ENCODE measurements around the gene PGAM1. TPM values are rescaled to one million over a fixed set of nuclear protein-coding genes. Genes with fewer than 3 reads are reported as not detected.

PGAM1 gene
- total and polyA plus RNA-seq, 2 of the 13 experiments (the other 11 are each of a cell fraction or from before 2014, with no cell fraction given) = 354 to 483 TPM

DNA sequence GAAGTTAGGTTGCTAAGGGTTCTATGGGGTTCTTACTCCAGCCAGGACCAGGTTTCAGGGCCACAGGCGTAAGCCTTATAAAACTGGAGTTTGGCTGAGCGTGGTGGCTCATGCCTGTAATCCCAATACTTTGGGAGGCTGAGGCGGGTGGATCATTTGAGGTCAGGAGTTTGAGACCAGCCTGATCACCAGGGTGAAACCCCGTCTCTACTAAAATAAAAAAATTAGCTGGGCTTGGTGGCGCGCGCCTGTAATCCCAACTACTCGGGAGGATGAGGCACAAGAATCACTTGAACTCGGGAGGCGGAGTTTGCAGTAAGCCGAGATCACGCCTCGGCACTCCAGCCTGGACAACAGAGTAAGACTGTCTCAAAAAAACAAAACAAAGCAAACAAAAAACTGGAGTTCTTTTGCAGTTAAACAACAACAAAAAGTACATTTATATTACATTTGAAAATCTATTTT lies 24.5 kb upstream of the PGAM1 start (continued):
- TF ChIP-seq, protein P1, sequence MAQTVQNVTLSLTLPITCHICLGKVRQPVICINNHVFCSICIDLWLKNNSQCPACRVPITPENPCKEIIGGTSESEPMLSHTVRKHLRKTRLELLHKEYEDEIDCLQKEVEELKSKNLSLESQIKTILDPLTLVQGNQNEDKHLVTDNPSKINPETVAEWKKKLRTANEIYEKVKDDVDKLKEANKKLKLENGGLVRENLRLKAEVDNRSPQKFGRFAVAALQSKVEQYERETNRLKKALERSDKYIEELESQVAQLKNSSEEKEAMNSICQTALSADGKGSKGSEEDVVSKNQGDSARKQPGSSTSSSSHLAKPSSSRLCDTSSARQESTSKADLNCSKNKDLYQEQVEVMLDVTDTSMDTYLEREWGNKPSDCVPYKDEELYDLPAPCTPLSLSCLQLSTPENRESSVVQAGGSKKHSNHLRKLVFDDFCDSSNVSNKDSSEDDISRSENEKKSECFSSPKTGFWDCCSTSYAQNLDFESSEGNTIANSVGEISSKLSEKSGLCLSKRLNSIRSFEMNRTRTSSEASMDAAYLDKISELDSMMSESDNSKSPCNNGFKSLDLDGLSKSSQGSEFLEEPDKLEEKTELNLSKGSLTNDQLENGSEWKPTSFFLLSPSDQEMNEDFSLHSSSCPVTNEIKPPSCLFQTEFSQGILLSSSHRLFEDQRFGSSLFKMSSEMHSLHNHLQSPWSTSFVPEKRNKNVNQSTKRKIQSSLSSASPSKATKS (CRISPR knock-in tag; IDR thresholded peaks at IDR 0.05) = no peak
- TF ChIP-seq SYNCRIP (IDR thresholded peaks at IDR 0.05; ENCODE audit: insufficient read depth, low read depth, low read length) = no peak
- no peak for TF ChIP-seq KLF16 (CRISPR knock-in tag; IDR thresholded peaks at IDR 0.05)
- no peak for TF ChIP-seq ZNF850 (CRISPR knock-in tag; conservative IDR thresholded peaks at IDR 0.05)
- TF ChIP-seq SRSF9 (IDR thresholded peaks at IDR 0.05; ENCODE audit: borderline replicate concordance, insufficient read depth, low read depth, low read length, poor library complexity, severe bottlenecking) = no peak
- TF ChIP-seq ZNF20 (CRISPR knock-in tag; IDR thresholded peaks at IDR 0.05) = no peak
- no peak for TF ChIP-seq ZNF317 (CRISPR knock-in tag; IDR thresholded peaks at IDR 0.05)
- TF ChIP-seq MTA3 (CRISPR knock-in tag; IDR thresholded peaks at IDR 0.05) = no peak
- no peak for TF ChIP-seq FOXK2 (IDR thresholded peaks at IDR 0.05)
- TF ChIP-seq, protein P2, sequence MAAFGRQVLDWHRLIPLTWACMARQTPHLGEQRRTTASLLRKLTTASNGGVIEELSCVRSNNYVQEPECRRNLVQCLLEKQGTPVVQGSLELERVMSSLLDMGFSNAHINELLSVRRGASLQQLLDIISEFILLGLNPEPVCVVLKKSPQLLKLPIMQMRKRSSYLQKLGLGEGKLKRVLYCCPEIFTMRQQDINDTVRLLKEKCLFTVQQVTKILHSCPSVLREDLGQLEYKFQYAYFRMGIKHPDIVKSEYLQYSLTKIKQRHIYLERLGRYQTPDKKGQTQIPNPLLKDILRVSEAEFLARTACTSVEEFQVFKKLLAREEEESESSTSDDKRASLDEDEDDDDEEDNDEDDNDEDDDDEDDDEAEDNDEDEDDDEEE (CRISPR knock-in tag; IDR thresholded peaks at IDR 0.05) = 0 out of 2 replicates have a peak, but pooled peaks have one; percentile 45
- TF ChIP-seq MED1 (CRISPR knock-in tag; IDR thresholded peaks at IDR 0.05) = no peak
- no peak for TF ChIP-seq MEF2D (CRISPR knock-in tag; IDR thresholded peaks at IDR 0.05)
- TF ChIP-seq RXRB (CRISPR knock-in tag; IDR thresholded peaks at IDR 0.05; ENCODE audit: borderline replicate concordance) = 0 out of 2 replicates have a peak, but pooled peaks have one; percentile 2
- TF ChIP-seq NFYB (CRISPR knock-in tag; IDR thresholded peaks at IDR 0.05) = no peak
- no peak for TF ChIP-seq JDP2 (CRISPR knock-in tag; IDR thresholded peaks at IDR 0.05; ENCODE audit: borderline replicate concordance)
- TF ChIP-seq ZSCAN9 (CRISPR knock-in tag; IDR thresholded peaks at IDR 0.05; ENCODE audit: borderline replicate concordance) = no peak
- 0 out of 2 replicates have a peak, but pooled peaks have one; percentile 13 for TF ChIP-seq ZZZ3 (CRISPR knock-in tag; IDR thresholded peaks at IDR 0.05; ENCODE audit: borderline replicate concordance)
- no peak for TF ChIP-seq ZNF644 (CRISPR knock-in tag; IDR thresholded peaks at IDR 0.05; ENCODE audit: low read depth)
- 0 out of 2 replicates have a peak, but pooled peaks have one; percentile 10 for TF ChIP-seq HOXD1 (CRISPR knock-in tag; IDR thresholded peaks at IDR 0.05)
- no peak for TF ChIP-seq ZNF775 (CRISPR knock-in tag; IDR thresholded peaks at IDR 0.05; ENCODE audit: borderline replicate concordance)
- TF ChIP-seq MBNL3 (CRISPR knock-in tag; conservative IDR thresholded peaks at IDR 0.05) = no peak
- no peak for TF ChIP-seq RBFOX2 (IDR thresholded peaks at IDR 0.05; ENCODE audit: low read depth, low read length)
- TF ChIP-seq, protein P3, sequence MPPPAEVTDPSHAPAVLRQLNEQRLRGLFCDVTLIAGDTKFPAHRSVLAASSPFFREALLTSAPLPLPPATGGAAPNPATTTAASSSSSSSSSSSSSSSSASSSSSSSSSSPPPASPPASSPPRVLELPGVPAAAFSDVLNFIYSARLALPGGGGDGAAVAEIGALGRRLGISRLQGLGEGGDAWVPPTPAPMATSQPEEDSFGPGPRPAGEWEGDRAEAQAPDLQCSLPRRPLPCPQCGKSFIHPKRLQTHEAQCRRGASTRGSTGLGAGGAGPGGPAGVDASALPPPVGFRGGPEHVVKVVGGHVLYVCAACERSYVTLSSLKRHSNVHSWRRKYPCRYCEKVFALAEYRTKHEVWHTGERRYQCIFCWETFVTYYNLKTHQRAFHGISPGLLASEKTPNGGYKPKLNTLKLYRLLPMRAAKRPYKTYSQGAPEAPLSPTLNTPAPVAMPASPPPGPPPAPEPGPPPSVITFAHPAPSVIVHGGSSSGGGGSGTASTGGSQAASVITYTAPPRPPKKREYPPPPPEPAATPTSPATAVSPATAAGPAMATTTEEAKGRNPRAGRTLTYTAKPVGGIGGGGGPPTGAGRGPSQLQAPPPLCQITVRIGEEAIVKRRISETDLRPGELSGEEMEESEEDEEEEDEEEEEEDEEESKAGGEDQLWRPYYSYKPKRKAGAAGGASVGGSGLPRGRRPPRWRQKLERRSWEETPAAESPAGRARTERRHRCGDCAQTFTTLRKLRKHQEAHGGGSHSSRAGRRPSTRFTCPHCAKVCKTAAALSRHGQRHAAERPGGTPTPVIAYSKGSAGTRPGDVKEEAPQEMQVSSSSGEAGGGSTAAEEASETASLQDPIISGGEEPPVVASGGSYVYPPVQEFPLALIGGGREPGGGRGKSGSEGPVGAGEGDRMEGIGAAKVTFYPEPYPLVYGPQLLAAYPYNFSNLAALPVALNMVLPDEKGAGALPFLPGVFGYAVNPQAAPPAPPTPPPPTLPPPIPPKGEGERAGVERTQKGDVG (CRISPR knock-in tag; IDR thresholded peaks at IDR 0.05; ENCODE audit: borderline replicate concordance) = no peak
- TF ChIP-seq TOE1 (CRISPR knock-in tag; IDR thresholded peaks at IDR 0.05) = no peak

Data from HepG2 (cell line).